GM18907 (cell line): ENCODE results near the gene RND1.

ENCODE experiments used
- ATAC-seq: cut with Tn5 transposase; IDR thresholded peaks from one replicate; pipeline ENCODE4 v1.9.1; 2021; ENCODE audit warnings: mild to moderate bottlenecking, moderate library complexity; ENCODE audit not compliant: unreplicated experiment

The RND1 gene

DNA sequence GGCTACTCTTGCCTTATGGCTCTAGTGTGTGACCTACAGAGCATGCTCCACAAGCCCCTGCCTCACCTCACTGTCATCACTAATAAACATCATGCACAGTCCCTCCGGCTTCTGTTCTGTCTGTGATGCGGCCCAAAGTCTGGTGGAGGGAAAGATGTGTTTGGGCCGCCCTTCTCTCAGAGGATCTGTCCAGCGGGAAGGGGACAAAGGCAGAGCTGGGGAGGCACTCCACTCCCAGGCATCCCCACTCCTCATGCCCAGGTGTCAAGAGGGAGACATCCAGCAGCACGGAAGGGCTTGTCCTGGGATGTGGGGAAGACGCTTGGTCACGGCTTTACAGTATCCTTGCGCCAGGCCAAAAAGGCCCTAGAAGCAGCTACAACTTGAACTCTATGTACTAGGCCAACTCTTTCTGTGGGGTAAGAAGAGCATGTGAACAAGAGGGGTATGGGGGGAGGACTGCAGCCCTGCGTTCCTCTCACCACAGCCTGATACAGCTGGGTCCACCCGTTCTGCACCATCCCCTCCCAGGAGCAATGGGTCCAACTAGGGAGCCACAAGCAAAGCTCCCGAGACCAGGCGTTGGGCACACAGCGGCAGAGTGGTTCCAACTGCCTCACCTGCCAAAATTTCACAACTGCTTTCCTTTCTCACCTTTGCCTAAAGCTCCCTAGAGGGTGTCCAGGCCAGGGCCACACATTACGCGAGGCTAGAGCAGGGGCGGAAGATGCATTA lies 36.7 kb downstream of the RND1 start:
- no peak for ATAC-seq

DNA sequence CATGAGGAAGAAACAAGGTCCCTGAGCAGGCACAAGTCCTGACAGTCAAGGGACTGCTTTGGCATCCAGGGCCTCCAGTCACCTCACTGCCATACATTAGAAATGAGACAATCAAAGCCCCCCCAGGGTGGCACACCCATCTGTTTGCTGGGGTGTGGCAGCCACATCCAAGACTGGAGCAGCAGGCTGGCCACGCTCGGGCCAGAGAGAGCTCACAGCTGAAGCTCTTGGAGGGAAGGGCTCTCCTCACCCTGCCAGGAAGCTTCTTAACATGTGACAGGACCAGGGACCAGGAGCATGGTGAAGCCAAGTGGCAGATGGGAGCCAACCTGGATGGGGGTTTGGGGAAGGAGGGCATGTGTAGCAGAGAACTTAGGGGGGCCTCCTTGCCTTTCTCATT lies 37.4 kb downstream of the RND1 start:
- ATAC-seq: no peak

DNA sequence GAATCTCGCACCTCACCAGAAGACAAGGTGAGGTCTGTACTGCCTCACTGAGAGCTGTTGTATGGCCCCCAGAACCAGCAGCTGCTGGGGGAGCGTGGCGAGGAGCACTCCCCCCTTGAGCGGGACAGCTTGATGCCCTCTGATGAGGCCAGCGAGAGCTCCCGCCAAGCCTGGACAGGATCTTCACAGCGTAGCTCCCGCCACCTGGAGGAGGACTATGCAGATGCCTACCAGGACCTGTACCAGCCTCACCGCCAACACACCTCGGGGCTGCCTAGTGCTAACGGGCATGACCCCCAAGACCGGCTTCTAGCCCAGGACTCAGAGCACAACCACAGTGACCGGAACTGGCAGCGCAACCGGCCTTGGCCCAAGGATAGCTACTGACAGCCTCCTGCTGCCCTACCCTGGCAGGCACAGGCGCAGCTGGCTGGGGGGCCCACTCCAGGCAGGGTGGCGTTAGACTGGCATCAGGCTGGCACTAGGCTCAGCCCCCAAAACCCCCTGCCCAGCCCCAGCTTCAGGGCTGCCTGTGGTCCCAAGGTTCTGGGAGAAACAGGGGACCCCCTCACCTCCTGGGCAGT lies 38.1 kb downstream of the RND1 start:
- ATAC-seq: no peak

DNA sequence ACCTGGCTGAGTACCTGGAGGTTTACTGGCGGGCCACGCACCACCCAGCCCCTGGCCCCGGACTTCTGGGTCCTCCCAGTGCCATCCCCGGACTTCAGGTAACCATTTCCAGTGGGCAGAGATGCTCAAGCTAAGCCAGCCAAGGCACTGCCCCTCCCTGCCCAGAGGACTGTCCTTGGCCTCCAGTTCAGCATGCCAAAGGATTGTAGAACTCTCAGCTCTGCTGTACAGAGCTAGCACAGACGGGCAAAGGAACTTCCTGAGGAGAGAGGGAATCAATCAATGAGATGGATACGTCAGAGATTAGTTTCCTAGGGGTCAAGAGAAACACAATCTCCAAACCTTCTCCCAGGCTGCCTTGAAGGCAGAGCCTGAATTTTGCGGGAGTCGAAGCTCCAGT lies 38.6 kb downstream of the RND1 start:
- ATAC-seq: no peak

- ATAC-seq: no peak
These were observed 39.3 kb downstream of the RND1 start for GRCh38 chr12:48826209-48826855.

DNA sequence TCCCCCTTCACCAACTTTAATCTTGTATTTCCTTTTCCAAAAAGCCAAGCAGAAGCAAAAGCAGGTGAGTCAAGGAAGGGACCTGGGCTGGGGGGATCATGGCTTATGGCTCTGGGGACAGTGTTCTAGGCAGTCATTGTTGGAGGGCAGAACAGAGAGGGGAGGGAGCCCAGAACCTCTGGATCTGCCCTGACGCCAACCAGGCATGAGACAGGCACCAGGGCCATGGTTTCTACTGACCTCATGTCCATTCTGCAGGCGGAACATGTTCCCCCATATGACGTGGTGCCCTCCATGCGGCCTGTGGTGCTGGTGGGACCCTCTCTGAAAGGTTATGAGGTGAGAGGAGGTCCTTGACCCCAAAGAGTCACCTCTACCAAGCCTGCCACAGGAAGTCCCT lies 40.8 kb downstream of the RND1 start:
- ATAC-seq: no peak

GRCh38 chr12:48824112-48824511 lies 41.6 kb downstream of the RND1 start:
- ATAC-seq: no peak

DNA sequence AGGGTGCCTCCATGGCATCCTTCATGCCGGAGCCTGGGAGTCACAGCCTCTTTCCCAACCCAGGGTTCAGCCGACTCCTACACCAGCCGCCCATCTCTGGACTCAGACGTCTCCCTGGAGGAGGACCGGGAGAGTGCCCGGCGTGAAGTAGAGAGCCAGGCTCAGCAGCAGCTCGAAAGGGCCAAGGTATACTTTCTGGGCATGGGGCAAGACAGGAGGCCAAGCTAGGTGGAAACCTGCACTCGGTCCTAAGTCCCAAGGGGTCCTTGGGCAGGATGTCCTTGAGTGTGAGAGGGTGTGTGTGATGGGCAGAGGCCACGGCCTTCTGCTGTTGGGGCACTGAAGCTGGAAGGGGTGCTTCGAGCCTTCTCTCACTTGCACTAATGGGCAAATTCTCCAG lies 42.4 kb downstream of the RND1 start:
- no peak for ATAC-seq

DNA sequence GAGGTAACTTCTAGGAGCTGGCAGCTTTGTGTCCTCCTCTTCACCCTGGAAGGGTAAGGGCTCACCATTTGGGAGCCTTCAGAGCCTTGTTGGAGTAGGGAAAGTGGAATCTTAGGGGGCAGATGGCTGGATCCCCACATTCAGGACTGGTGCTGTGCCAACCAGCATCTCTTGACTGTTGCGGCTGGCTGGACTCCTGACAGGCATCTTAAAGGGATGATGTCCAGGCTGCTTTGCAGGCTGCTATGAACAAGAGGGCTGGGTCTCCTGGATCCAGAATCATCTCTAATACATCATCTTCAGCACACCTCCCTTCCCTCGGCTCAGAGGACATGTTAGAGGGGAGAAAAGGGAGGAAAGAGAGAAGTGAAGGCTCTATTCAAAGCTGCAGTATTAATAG lies 43.0 kb downstream of the RND1 start:
- no peak for ATAC-seq

- no peak for ATAC-seq
These were observed 43.5 kb downstream of the RND1 start for GRCh38 chr12:48822139-48822538.

- no peak for ATAC-seq
These were observed 45.5 kb downstream of the RND1 start for GRCh38 chr12:48819986-48820725.

- ATAC-seq: no peak
These were observed 46.7 kb downstream of the RND1 start for GRCh38 chr12:48818831-48819590.

DNA sequence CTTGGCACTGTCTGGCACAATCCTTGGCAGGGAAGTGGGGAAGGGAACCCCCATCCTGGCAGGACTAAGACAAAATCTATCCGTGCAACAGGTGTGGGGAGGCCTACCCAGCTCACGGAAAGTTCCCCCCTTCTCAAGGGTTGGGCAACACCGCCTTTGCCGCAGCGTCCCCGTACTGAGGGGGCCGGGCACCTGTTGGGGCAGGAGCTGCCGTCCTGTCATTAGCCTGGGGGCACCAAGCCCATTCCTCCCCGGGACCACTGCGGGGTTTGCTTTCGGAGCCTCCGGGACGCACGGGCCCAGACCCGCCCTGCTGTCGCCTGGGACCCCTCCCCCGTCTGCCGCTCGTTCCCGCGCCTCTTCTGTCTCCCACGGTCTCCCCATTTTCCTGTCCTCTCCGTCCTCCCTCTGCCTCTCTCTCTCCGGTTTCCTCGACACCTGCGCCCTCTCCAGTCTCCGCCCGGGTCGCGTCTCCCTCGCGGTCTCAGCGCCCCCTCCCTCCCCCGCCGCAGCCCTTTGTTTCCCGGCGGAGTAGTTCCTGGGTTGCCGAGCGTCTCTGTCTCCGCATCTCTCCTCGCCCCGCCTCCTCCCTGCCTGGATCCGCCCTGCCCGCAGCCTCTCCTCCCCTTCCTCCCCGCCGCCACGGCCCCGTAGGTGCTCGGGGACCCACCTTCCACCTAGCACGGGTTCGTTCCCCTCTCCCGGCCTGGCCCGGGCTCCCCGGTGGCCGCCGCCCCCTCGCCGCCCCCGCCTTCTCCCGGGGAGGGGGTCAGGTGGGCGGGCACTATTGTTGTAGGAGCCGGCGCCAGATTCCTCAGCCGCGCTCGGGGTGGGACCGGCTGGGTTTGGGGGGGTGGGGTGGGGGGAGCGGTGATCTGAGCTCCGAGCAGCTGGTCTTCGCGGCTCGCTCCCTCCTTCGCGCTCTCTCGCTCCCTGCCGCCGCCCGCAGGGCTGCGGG lies 47.5 kb downstream of the RND1 start, which contains the start of gene CACNB3:
Gene CACNB3, plus strand, starts transcription at position 624 of the 958 bp plus-strand sequence. CDS start 434 bp downstream, outside the sequence.
- ATAC-seq: peak; percentile 43

DNA sequence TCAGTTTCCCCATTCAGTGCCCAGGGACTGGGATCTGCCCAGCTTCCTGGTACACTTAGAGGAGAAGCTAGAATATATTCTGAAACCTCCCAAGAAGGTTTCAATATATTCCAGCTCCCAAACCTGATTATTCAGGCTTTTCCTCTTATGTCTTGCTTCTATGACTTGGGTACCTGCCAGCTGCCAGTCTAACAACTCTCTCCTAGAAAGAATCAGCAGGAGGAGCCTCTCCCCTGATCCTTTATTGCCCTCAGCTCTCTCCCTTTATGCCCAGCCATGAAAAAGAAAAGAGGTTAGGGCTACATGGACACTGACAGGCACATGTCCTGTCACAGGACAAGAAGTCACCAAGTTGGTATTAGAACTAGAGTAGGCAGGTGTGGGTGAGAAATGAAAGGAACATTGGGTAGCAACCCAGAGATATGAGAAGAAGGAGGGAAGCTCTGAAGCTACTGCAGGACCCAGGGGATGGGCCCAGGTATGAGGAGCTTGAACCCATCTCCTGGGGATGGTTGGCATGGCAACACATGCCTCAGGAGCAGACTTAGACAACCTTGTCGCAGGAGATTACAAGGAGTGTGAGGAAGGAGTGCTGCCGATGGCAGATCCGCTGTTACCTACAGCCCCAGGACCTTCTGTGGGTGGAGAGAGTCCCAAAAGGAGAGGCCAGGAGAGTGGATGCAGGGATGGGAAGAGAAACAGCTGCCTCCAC lies 49.4 kb downstream of the RND1 start:
- no peak for ATAC-seq

GRCh38 chr12:48815126-48816110 lies 50.3 kb downstream of the RND1 start:
- ATAC-seq: peak; percentile 36

- peak; percentile 82 for ATAC-seq
These were observed 51.2 kb downstream of the RND1 start for GRCh38 chr12:48814262-48815125.
